Suprapubic skin (tissue), 3 donors: ENCODE data around the gene SORCS1.

Experiments
- EP300 ChIP-seq: sonication (generic); formaldehyde crosslinking; IDR thresholded peaks from one replicate; pipeline ENCODE4 v1.6.1; 2017; ENCODE audit warnings: antibody characterized with exemption
- POLR2A ChIP-seq, 2 donors: fragments of 450-650 bp; IDR thresholded peaks; one replicate each; pipeline ENCODE4 v1.6.1; 2017; ENCODE audit warnings: antibody characterized with exemption in 2 of 2, mild to moderate bottlenecking in 2 of 2, moderate library complexity in 2 of 2
- TF ChIP-seq, protein P1 (sequence below), 2 donors: fragments of 200-600 bp in 1 of 2; fragments of 450-650 bp in 1 of 2; sonication (generic) in 1 of 2; IDR thresholded peaks; one replicate each; pipeline ENCODE4 v1.5.1; 2016 to 2019; ENCODE audit warnings: antibody characterized with exemption in 2 of 2, mild to moderate bottlenecking in 1 of 2, moderate library complexity in 1 of 2

DNA sequence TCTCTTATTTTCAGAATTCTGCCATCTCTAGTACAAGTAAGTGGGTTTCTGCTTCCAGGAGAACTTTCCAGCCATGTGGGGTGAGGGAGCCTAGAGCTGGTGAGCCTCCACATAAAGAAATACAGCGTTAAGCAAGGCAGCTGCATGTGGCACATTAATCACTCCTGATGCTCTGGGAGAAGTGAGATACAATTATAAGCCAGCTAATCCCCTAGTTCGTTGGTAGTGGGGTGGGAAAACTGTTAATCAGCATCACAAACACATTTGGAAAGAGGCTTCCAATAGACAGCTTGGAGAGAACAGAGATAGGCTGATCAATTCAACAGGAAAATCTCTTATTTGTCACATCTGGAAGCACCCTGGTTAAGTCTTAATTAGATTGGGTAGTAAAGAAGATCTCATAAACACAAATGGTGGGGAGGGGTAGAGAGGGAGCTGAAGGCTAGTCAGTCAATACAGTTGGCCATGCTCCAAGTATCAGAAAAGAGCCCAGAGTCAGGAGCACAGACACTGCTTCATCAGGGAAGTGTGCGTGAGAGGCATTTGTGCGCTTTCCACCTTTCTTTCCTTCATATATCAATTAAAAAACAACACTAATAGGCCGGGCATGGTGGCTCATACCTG lies 130.6 kb downstream of the SORCS1 start:
- TF ChIP-seq POLR2A (IDR thresholded peaks at IDR 0.05) (no peak), EP300 (no peak)
- TF ChIP-seq, protein P1, sequence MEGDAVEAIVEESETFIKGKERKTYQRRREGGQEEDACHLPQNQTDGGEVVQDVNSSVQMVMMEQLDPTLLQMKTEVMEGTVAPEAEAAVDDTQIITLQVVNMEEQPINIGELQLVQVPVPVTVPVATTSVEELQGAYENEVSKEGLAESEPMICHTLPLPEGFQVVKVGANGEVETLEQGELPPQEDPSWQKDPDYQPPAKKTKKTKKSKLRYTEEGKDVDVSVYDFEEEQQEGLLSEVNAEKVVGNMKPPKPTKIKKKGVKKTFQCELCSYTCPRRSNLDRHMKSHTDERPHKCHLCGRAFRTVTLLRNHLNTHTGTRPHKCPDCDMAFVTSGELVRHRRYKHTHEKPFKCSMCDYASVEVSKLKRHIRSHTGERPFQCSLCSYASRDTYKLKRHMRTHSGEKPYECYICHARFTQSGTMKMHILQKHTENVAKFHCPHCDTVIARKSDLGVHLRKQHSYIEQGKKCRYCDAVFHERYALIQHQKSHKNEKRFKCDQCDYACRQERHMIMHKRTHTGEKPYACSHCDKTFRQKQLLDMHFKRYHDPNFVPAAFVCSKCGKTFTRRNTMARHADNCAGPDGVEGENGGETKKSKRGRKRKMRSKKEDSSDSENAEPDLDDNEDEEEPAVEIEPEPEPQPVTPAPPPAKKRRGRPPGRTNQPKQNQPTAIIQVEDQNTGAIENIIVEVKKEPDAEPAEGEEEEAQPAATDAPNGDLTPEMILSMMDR (IDR thresholded peaks at IDR 0.05), result no peak
